ENCODE results near the gene ARHGAP6.

The ARHGAP6 gene

GRCh38 chrX:11566789-11567188, 98.9 kb downstream of the ARHGAP6 start:
- TF ChIP-seq, protein P1, sequence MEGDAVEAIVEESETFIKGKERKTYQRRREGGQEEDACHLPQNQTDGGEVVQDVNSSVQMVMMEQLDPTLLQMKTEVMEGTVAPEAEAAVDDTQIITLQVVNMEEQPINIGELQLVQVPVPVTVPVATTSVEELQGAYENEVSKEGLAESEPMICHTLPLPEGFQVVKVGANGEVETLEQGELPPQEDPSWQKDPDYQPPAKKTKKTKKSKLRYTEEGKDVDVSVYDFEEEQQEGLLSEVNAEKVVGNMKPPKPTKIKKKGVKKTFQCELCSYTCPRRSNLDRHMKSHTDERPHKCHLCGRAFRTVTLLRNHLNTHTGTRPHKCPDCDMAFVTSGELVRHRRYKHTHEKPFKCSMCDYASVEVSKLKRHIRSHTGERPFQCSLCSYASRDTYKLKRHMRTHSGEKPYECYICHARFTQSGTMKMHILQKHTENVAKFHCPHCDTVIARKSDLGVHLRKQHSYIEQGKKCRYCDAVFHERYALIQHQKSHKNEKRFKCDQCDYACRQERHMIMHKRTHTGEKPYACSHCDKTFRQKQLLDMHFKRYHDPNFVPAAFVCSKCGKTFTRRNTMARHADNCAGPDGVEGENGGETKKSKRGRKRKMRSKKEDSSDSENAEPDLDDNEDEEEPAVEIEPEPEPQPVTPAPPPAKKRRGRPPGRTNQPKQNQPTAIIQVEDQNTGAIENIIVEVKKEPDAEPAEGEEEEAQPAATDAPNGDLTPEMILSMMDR (IDR thresholded peaks at IDR 0.05; ENCODE audit: control extremely low read depth, extremely low read depth, low read depth, missing control alignments) = no peak
- no peak for DNase-seq (ENCODE audit: extremely low spot score)
- ChIA-PET CTCF (interaction anchor here (1.2 kb wide), 1 partner anchor 9 kb away, joined by 3 read pairs; no protein-coding TSS in a partner anchor), POLR2A (no interaction called here)

DNA sequence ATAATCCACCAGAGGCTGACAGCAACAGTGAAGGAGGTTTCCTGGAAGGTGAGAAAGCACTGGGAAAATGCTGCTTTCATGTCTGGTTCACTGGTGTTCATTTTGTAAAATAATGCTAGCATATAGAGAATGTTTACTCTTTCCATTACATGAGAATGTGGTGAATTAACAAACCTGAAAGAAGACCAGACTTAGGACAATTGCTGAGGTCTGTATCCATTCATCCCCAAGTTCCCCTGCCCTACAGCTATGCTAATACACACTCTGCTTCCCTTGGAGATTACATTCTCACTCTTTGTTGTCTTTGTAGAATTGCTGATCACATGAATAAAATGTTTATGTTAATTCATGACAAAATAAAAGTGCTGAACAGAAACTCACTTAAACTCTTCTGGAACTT, 99.5 kb downstream of the ARHGAP6 start:
- CTCF ChIA-PET = no interaction called here
- no peak for DNase-seq (ENCODE audit: extremely low spot score)
- POLR2A ChIA-PET = no interaction called here
- TF ChIP-seq, protein P1 (IDR thresholded peaks at IDR 0.05; ENCODE audit: control extremely low read depth, extremely low read depth, low read depth, missing control alignments) = no peak

- ChIA-PET POLR2A (no interaction called here), CTCF (no interaction called here)
- DNase-seq (ENCODE audit: extremely low spot score) = no peak
- TF ChIP-seq, protein P1 (IDR thresholded peaks at IDR 0.05; ENCODE audit: control extremely low read depth, extremely low read depth, low read depth, missing control alignments) = no peak
Observed at GRCh38 chrX:11564546-11564945, 101.2 kb downstream of the ARHGAP6 start.

GRCh38 chrX:11562570-11562969, 103.2 kb downstream of the ARHGAP6 start:
- ChIA-PET POLR2A (no interaction called here), CTCF (interaction anchor here (1.8 kb wide), 1 partner anchor 13 kb away, joined by 5 read pairs; no protein-coding TSS in a partner anchor)
- DNase-seq (ENCODE audit: extremely low spot score) = no peak
- TF ChIP-seq, protein P1 (IDR thresholded peaks at IDR 0.05; ENCODE audit: control extremely low read depth, extremely low read depth, low read depth, missing control alignments) = no peak

GRCh38 chrX:11558972-11559371, 106.7 kb downstream of the ARHGAP6 start:
- CTCF ChIA-PET = interaction anchor here (1.0 to 3.3 kb wide), 4 partner anchors 9 to 27 kb away, joined by 3 to 14 read pairs (median 4); no protein-coding TSS in a partner anchor
- TF ChIP-seq, protein P1 (IDR thresholded peaks at IDR 0.05; ENCODE audit: control extremely low read depth, extremely low read depth, low read depth, missing control alignments) = no peak
- peak; percentile 24 for DNase-seq (ENCODE audit: extremely low spot score)
- POLR2A ChIA-PET = no interaction called here

- no peak for DNase-seq (ENCODE audit: extremely low spot score)
- TF ChIP-seq, protein P1 (IDR thresholded peaks at IDR 0.05; ENCODE audit: control extremely low read depth, extremely low read depth, low read depth, missing control alignments) = no peak
- ChIA-PET POLR2A (no interaction called here), CTCF (interaction anchor here (1.3 to 3.3 kb wide), 2 partner anchors 10 to 15 kb away, joined by 3 to 14 read pairs; no protein-coding TSS in a partner anchor)
Observed at GRCh38 chrX:11557120-11557519, 108.6 kb downstream of the ARHGAP6 start.

DNA sequence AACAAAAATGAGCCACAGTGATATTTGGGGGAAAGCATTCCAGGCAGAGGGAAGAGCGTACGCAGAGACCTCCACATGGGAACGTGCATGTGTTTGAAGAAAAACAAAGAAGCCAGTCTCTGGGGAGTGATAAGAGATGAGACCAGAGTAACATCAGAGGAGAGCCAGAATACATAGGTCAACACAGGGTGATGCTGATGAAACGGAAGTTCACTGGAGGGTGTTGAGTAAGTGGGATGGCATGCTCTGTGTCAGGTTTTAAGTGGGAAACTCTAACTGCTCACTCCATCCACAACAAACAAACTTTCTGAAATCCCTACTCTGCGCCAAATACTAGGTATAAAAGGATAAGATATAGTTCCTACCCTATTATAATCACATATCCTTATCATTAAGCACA, 110.0 kb downstream of the ARHGAP6 start:
- ChIA-PET POLR2A (no interaction called here), CTCF (no interaction called here)
- no peak for DNase-seq (ENCODE audit: extremely low spot score)
- TF ChIP-seq, protein P1 (IDR thresholded peaks at IDR 0.05; ENCODE audit: control extremely low read depth, extremely low read depth, low read depth, missing control alignments) = no peak

Data from GM10248 (cell line).